ENCODE results near the gene TP53.

Gene TP53

GRCh38 chr17:7706631-7707354, 19.5 kb upstream of the TP53 start:
- DNase-seq, result no peak

GRCh38 chr17:7705269-7706255, 18.3 kb upstream of the TP53 start:
- DNase-seq, result no peak

GRCh38 chr17:7704601-7705268, 17.4 kb upstream of the TP53 start, which contains the start of gene EFNB3:
TSS of gene EFNB3 (plus strand) at chr17:7705202. CDS start at chr17:7705599, 397 bp downstream.
- no peak for DNase-seq

- peak in 1 of 2 experiments; percentile 43 for DNase-seq
These were observed 16.5 kb upstream of the TP53 start for GRCh38 chr17:7703584-7704479.

- DNase-seq, result no peak
These were observed 15.5 kb upstream of the TP53 start for GRCh38 chr17:7702776-7703175.

- no peak for DNase-seq
These were observed 14.4 kb upstream of the TP53 start for GRCh38 chr17:7701681-7702080.

GRCh38 chr17:7700510-7700909, 13.2 kb upstream of the TP53 start:
- DNase-seq, result no peak

GRCh38 chr17:7697828-7698588, 10.7 kb upstream of the TP53 start:
- DNase-seq, result no peak

GRCh38 chr17:7695586-7695985, 8.3 kb upstream of the TP53 start:
- no peak for DNase-seq

- no peak for DNase-seq
These were observed 1.6 kb upstream of the TP53 start for GRCh38 chr17:7688808-7689316.

GRCh38 chr17:7687908-7688807, 868 bp upstream of the TP53 start, which contains the start of gene WRAP53:
TSS of gene WRAP53 (plus strand) at chr17:7688477. CDS start at chr17:7688649, 172 bp downstream.
- peak; percentile 98 to 99 for DNase-seq

- peak; percentile 87 for DNase-seq
These were observed 843 bp downstream of the TP53 start for GRCh38 chr17:7686222-7687071.

GRCh38 chr17:7685533-7686221, 1.6 kb downstream of the TP53 start:
- DNase-seq, result peak; percentile 87 to 90

- no peak for DNase-seq
These were observed 2.3 kb downstream of the TP53 start for GRCh38 chr17:7684851-7685532.

GRCh38 chr17:7677388-7678067, 9.8 kb downstream of the TP53 start:
- DNase-seq, result no peak

- DNase-seq, result no peak
These were observed 10.8 kb downstream of the TP53 start for GRCh38 chr17:7676533-7676932.

GRCh38 chr17:7674934-7675333, 12.4 kb downstream of the TP53 start:
- no peak for DNase-seq

Measured in activated T-cell treated with anti-CD3 and anti-CD28 coated beads, Interleukin-2, amount 50 U/mL, for 48 hours (primary cell).